ENCODE measurements around the gene SAPCD2. TPM values are rescaled to one million over a fixed set of nuclear protein-coding genes. Genes with fewer than 3 reads are reported as not detected.

Gene SAPCD2
- total and polyA plus RNA-seq, 2 experiments from 2014 or later = 4.7 to 42.1 TPM

GRCh38 chr9:137115394-137116026, 45.2 kb upstream of the SAPCD2 start:
- H3K27me3 ChIP-seq = peaks cover 6% of the 10 kb centered on the region
- H3K36me3 ChIP-seq = no peaks in the 10 kb centered on the region
- DNase-seq (ENCODE audit: low read depth in 1 of 2, low spot score in 1 of 2) = no peak

GRCh38 chr9:137114613-137115393, 44.4 kb upstream of the SAPCD2 start, which contains the start of gene DPP7:
TSS of gene DPP7 (minus strand) at chr9:137114733. CDS start at chr9:137114713, 20 bp downstream.
- Histone ChIP-seq H3K36me3 (no peaks in the 10 kb centered on the region), H3K4me1 (ENCODE audit: low read depth) (peaks cover 29% of the 10 kb centered on the region), H3K27me3 (peaks cover 6% of the 10 kb centered on the region), H3K4me3 (peak within 1 kb of the TSS; percentile 34), H3K9me3 (ENCODE audit: low read depth) (no peaks in the 10 kb centered on the region), H3K27ac (peak within 1 kb of the TSS; percentile 97)
- no peak for TF ChIP-seq CTCF (IDR thresholded peaks at IDR 0.05; ENCODE audit: low read depth, low read length)
- DNase-seq (ENCODE audit: low read depth in 1 of 2, low spot score in 1 of 2) = peak; percentile 49 to 67

More at GRCh38 chr9:137115394-137116026, 45.2 kb upstream of the SAPCD2 start:
- Histone ChIP-seq H3K4me3 (no peak overlapping the region), H3K4me1 (ENCODE audit: low read depth) (peaks cover 29% of the 10 kb centered on the region), H3K27ac (peak overlapping the region; percentile 97), H3K9me3 (ENCODE audit: low read depth) (no peaks in the 10 kb centered on the region)
- no peak for TF ChIP-seq CTCF (IDR thresholded peaks at IDR 0.05; ENCODE audit: low read depth, low read length)

DNA sequence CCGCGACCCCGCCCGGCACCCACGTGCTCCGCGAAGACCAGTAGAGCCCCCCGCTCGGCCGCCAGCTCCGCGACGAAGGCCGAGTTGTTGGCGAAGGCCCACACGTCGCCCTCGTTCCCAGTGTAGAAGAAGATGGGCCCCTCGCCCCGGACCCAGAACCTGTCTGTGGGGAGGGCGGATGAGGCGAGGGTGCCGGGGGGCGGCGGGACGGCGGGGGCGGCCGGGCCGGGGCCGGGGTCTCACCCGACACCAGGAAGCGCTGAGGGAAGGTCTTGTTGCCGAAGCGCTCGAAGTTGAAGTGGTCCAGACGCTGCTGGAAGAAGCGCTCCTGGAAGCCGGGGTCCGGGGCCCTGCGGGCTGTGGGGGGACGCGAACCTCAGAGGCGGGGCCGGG, 43.9 kb upstream of the SAPCD2 start:
- H3K4me3 ChIP-seq = peak overlapping the region; percentile 34
- DNase-seq (ENCODE audit: low read depth in 1 of 2, low spot score in 1 of 2) = peak in 1 of 2 donors; percentile 11
- H3K4me1 ChIP-seq (ENCODE audit: low read depth) = peaks cover 29% of the 10 kb centered on the region
- H3K27me3 ChIP-seq = peaks cover 6% of the 10 kb centered on the region
- TF ChIP-seq CTCF (IDR thresholded peaks at IDR 0.05; ENCODE audit: low read depth, low read length) = no peak
- H3K36me3 ChIP-seq = no peaks in the 10 kb centered on the region
- H3K9me3 ChIP-seq (ENCODE audit: low read depth) = no peaks in the 10 kb centered on the region
- H3K27ac ChIP-seq = no peak overlapping the region

GRCh38 chr9:137113385-137114159, 43.2 kb upstream of the SAPCD2 start:
- DNase-seq (ENCODE audit: low read depth in 1 of 2, low spot score in 1 of 2) = peak in 1 of 2 donors; percentile 22
- Histone ChIP-seq H3K9me3 (ENCODE audit: low read depth) (no peaks in the 10 kb centered on the region), H3K27me3 (peaks cover 6% of the 10 kb centered on the region), H3K4me1 (ENCODE audit: low read depth) (peaks cover 29% of the 10 kb centered on the region), H3K4me3 (no peak overlapping the region), H3K36me3 (no peaks in the 10 kb centered on the region), H3K27ac (no peak overlapping the region)
- no peak for TF ChIP-seq CTCF (IDR thresholded peaks at IDR 0.05; ENCODE audit: low read depth, low read length)

DNA sequence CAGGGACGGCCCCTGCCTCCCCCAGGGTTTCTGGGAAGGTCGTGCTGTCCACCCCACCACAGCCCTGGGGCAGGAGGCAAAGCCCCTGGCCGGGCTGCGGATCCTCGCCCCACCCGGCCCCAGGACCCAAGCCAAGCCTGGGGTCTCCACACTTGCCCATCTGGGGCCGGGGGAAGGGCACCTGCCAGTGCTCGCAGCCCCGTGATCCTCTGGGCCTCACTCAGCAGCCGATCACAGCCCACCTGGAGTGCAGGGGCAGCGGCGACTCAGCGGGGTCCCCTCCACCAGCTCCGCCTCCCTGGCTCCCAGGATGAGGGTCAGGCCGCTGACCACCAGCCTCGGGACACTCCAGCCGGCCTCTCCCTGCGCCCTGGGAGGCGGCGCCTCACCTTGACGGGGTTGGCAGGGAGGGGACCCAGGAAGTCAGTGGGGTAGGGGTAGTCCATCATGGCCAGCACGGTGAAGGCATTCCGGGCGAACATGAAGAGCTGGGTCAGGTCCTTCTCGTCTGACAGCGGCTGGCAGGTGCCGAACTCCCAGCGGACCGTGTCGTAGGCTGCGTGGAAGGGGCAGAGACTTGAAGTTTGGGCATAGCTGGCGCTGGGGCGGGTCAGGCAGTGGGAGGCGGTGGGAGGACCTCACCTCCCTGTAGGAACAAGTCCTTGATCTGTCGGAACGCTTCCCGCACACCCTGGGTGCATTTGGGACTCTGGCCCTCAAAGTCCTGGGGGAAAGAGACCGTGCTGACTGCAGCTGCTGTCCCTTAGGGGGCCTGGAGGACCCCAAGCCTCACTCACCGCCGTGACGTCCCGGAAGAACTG, 42.4 kb upstream of the SAPCD2 start:
- Histone ChIP-seq H3K36me3 (peaks cover 3% of the 10 kb centered on the region), H3K4me1 (ENCODE audit: low read depth) (peaks cover 29% of the 10 kb centered on the region), H3K4me3 (no peak overlapping the region), H3K27me3 (peaks cover 6% of the 10 kb centered on the region), H3K27ac (no peak overlapping the region), H3K9me3 (ENCODE audit: low read depth) (no peaks in the 10 kb centered on the region)
- TF ChIP-seq CTCF (IDR thresholded peaks at IDR 0.05; ENCODE audit: low read depth, low read length) = no peak
- DNase-seq (ENCODE audit: low read depth in 1 of 2, low spot score in 1 of 2) = no peak

Measured in cardiac muscle cell (in vitro differentiated cells and primary cell).